ENCODE measurements around the gene ISX. TPM values are rescaled to one million over a fixed set of nuclear protein-coding genes. Genes with fewer than 3 reads are reported as not detected.

The ISX gene
- not detected in 2 replicates for total RNA-seq

DNA sequence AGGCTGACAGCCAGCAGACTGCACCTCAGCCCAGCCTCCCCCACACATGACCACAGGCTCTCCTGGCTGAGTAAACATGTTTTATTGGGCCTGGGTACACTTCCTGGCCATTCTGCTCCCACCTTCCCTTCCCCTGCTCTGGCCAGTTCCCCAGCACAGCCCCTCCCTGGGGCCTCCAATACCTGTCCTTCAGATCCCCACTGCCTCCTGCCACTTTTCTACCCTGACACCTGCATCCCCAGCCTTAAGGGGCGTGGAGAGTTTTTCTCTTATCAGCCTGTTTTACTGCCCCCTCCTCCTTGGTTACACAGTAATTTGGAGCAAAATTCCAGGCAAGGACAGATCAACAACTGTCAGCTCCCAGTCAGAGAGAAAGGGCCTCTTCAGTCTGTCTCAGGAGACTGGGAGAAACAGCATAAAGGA is at the start of gene ISX:
Gene ISX, plus strand, starts transcription at position 363 of the 423 bp plus-strand sequence. CDS start 930 bp downstream, outside the sequence.

Other genes with a start within 250 kb of the ISX start
- 10.4 and 15.3 TPM in 2 replicates for gene HMGXB4, start 191.3 kb downstream of the ISX start, total RNA-seq
- gene TOM1, start 233.7 kb downstream of the ISX start, total RNA-seq = 20.9 and 50.5 TPM in 2 replicates

Measured in mesangial cell (primary cell).